HG02798 (cell line): ENCODE data around the gene LMCD1.

Experiments
- ATAC-seq: cut with Tn5 transposase; IDR thresholded peaks from one replicate; pipeline ENCODE4 v1.9.1; 2021; ENCODE audit warnings: mild to moderate bottlenecking; ENCODE audit not compliant: unreplicated experiment, poor library complexity

LMCD1 gene

DNA sequence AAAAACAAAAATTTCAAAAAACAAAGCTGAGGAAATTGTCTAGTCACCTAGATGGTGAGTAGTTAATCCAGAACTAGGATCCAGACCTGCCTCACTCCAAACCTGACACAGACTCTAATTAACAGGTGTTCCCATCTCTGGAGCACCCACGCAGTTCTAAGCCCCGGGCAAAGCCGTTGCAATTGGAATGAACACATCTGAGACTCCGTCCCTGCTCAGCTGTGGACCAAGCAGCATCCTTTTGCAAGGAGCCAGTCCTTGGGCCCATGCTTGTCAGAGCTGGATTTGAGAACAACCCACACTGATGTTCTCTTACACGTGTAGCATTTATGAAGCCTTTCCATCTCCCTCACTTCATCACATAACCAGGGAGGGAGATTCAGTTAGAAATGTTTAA lies 54.8 kb downstream of the LMCD1 start:
- no peak for ATAC-seq

DNA sequence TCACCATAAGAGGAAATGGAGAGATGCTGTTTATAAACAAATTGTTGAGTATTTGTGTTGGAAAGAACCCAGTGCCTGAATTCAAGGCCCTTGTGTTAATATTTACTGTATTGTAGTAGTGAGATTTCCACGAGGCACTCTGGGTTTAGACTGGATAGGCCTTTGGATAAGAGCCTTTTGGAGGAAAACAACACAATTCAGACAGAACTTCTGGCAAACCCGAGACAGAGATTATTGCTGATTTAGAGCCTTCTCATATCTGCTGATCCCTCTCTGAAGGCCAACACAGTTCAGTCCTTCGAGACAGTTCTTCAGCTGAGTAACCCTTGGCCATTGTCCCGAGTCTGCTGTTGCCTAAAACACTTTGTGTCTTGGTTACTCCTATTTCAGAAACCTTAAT lies 55.7 kb downstream of the LMCD1 start:
- ATAC-seq: no peak

DNA sequence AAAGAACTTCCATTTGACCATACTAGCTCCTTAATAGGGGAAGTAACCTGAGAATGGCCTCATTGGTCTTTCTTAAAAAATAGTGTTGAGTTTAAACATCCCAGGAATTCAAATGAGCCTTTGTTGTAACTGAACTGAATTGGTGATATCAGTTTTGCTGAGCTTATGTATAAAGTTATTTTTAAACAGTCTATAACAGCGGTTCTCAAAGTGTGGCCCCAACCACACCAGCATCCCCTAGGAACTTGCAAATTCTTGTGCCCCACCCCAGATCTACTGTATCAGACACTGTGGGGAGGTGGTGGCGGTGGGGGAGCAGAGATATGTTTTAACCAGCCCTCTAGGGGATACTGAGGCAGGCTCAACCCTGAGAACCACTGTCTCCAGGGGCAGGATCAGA lies 57.0 kb downstream of the LMCD1 start:
- no peak for ATAC-seq

DNA sequence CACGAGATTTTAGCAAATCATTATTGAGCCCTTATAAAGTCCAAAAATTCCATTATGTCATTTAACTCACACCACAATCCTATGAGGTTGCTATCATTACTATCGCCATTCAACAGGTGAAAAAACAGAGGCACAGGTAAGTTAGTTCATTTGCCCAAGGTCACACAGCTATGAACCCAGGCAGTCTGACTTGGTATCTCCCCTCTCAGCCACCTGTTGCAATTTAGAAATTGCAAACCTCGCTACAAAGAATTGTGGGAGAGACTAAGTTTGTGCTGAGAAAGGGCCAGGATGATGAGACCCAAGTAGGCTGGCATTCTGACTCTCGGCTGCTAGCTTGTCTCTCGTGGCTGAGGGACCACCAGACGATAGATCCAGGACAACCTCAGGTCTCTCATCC lies 57.7 kb downstream of the LMCD1 start:
- no peak for ATAC-seq

DNA sequence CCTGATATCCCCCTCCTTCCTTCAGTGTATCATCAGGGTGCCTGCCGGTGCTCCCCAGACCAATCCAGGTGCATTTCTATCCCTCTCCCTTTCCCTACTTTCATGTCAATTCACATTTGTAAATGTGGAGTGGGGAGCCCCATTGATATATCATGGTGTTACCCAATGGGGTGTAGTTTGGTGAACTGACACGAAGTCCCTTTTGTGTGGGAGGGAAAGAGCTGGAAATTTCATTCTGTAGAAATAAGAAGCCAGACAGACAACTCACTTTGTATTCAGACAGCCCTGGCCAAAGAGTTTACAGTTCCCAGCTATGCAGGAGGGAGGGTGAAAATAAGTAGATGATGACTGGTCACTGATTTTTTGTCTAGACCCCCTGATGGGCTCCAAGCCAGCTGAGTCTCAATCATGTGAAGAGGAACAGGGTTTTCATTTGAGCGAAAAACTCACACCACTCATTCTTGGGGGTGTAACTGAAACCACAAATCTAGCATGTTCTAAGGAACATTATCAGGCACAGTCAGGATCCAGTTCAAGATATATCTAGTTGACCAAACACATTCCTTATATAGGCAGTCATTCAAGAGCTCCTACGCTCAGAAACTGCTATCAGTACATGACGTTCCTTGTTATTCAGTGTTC lies 58.9 kb downstream of the LMCD1 start:
- no peak for ATAC-seq

DNA sequence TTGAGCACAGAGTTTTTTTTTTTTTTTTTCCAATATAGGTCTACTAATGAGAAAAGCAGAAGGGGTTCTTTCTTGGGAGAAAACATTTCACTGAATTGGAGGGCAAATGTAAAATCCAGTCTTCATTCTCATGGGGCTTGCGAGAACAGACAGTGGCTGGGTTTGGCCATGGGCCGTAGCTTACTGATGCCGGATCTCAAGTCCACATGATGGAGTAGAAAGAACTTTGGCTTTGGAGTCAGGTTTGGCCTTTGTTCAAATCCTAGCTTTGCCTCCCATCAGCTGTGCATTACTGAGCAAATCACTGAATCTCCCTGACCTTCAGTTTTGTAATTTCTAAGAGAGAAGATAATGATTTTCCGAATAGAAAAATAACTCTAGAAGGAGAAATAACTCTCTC lies 59.7 kb downstream of the LMCD1 start:
- ATAC-seq: no peak

DNA sequence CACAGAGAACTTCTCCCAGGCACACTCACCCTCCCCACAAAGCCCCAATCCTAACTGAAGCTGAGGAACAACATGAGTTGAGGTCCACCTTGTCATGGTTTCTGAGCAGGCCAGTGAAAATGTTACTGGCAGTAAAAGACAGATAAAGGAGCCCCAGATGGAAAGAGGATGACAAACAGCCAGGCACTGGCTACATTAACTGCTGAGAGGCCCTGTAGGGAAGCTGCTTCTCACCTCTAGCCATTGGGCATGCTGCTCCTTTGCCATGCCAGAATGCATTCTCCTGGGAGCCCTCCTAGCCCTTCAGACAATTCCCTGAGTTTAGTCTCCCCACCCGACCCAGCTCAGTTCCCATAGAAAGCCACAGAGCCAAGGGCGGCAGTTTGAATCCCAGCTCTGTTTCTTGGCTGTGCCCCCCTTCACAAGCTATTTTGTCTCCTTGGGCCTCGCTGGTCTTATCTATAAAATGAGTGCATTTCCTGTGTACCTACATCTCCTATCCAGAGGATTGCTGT lies 60.5 kb downstream of the LMCD1 start:
- no peak for ATAC-seq

DNA sequence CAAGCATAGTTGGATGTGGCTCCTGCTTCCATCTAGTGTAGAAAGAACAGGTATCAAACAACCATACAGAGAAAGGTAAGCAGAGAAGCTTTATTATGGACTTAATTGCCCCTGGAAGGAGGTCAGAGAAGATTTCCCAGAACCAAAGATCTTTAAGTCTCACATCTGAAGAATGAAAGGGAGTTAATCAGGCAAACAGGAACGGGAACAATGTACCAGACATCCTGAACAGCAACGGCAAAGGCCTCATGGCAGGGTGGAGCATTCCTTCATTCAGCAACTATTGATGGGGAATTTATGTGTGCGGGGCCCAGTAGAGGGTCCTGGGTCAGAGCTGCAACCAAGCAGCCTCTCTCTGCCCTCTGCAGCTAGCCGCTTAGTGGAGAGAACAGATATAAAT lies 61.5 kb downstream of the LMCD1 start:
- no peak for ATAC-seq

DNA sequence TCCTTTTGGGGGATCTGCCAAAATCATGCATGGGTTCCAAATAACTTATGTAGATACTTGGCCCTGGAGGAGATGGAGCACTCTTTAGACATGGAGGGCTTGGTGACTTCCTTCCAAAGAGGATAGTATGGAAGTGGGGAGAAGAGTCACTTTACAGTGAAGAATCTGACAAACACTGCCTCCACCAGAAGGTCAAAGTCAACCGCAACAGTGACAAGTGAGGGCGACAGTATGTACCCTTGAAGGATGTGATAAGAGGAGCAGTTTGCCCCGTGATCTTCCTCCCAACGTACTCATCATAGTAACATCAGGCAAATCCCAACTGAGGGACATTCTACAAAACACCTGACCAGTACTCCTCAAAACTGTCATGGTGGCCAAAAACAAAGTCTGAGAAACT lies 62.0 kb downstream of the LMCD1 start:
- ATAC-seq: no peak

DNA sequence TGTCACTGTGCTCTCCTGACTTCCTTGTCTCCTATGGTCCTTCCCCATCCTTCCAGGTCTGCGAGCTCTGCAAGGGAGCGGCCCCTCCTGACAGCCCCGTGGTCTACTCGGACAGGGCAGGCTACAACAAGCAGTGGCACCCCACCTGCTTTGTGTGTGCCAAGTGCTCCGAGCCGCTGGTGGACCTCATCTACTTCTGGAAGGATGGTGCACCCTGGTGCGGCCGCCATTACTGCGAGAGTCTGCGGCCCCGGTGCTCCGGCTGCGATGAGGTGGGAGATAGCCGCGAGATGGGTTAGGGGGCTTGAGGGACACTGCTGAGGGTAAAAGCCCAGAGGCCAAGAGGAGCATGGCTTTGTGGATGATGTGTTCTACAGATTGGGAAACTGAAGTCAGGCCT lies 63.8 kb downstream of the LMCD1 start:
- no peak for ATAC-seq

DNA sequence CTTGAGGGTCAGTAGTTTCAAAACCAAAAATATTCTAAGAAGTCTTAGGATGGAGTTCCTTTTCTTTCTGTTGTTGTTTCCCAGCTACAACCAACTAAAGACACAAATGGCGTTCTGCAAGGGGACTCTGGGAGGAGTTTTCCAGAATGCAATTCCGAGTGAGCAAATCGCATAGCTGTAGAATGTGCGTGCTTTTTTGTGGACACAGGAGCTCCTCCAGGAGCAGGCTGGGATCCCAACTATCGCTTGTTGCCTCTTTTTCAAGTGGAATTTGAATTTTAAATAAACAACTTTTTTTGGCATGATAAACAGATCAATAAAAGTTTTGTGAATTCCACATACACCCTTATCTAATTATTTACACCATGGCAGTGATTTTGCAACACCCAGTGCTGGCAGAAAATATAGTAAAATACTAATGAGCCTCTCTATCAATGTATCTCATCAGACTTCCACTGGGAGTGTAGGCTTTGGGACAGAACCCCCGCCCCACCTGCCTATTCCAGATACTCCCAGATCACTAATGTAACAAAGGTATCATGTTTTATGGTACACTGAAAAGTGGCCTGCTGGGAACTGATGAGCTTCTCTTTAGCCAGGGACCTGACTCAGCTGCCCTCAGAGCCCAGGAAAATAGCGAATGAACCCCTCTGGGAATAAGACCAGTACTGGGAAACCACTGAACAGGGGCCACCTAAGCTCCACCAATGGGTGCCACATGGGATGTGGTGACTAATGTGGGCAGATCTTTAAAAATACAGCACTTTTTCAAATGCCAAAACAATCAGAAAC lies 66.4 kb downstream of the LMCD1 start:
- no peak for ATAC-seq

DNA sequence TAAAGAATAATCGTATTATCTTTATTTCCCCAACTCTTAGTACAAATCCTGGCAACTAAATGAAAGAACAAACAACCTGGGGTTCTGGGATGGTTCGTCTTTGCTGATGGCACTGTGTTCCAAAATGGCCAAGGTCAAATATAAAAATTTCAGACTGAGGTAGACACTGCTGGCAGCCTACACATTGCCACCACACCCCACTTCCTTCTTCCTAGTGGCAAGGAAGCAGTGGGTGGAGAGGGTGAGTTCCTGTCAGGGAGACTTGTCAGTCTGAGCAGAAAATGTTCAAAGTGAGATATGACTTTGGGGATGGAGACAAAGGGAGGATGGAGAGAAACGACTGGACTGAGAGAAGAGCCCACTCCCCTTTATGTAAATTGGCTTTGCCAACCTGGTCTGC lies 69.6 kb downstream of the LMCD1 start:
- no peak for ATAC-seq

DNA sequence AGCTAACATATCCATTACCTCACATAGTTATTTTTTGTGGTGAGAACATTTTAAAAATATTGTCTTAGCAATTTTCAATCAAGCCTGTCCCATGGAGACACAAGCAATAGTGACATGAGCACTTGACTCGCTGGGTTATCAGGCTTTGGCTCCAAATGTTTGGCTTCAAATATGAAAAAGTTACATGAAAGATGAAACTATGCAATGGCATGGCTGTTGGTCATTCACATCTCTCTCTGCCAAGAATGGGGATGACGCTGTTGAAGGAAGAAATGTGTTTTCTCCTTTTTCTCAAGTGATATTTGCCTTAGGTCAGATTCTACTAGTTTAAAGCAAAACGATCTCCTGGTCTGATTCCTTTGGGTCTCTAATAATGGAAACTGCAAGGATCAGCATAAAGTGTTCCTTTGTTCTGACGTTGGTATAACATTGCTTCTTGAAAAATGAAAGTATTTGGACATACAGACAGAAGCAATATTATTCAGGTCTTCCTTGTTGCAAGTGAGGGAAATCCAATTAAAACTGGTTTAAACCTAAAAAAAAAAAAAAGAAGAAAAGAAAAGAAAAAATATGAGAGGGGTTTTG lies 71.8 kb downstream of the LMCD1 start:
- ATAC-seq: no peak

DNA sequence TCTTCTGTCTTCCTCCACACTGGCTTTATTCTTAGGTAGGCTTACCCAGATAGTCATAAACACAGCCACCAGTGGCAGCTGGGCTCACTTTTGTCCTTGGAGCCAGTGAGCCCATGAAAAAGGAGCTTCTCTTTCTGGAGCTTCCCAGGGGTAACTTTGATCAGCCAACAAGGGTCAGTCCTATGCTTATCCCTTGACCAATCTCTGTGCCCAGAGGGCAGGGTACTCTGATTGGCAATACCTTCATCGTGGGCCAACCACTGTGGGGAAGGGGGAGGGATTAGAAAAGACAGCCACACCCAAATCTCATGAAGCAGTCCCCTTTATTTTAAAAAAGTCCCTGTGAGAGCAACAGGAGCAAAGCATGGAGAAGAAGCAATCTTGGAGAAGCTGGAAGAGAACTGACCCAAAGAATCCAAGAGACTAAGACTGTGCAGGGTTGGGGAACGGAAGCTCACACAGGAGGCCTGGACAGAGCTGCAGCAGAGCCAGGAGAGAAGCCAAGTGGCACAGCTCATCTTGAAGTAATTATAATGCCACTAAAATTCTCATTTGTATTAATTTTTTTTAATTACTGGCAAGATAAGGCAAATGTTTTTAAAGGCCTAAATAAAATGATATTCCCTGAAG lies 72.5 kb downstream of the LMCD1 start:
- ATAC-seq: no peak

DNA sequence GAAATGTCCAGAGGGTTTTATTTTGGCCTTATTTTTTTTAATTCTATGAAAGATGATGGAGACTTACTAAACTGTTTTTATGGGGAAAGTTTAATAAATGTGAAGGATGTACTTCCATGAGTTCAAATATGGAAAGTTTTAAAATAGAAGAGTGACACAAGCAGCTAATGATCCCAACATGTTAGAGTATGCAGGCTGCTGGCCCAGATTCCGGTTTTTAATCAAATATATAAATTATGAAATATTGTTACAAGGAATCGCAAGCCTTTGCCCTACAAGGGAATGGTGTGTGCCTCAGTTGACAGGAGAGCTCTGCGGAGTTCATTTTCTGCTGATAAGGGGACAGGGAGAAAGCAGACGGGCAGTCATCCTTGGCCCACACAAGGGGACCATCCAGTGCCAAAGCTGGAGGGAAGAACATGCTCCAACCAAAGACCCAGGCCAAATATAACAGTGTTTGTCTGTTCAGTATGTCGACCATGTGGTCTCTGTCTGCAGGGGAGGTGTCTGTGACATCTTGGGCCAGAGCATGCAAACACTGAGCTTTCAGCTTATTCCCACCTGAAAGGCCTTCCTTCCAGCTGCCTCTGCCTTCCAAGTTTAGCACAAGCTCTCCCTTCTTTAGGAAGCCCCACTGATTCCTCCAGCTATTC lies 73.2 kb downstream of the LMCD1 start:
- no peak for ATAC-seq

DNA sequence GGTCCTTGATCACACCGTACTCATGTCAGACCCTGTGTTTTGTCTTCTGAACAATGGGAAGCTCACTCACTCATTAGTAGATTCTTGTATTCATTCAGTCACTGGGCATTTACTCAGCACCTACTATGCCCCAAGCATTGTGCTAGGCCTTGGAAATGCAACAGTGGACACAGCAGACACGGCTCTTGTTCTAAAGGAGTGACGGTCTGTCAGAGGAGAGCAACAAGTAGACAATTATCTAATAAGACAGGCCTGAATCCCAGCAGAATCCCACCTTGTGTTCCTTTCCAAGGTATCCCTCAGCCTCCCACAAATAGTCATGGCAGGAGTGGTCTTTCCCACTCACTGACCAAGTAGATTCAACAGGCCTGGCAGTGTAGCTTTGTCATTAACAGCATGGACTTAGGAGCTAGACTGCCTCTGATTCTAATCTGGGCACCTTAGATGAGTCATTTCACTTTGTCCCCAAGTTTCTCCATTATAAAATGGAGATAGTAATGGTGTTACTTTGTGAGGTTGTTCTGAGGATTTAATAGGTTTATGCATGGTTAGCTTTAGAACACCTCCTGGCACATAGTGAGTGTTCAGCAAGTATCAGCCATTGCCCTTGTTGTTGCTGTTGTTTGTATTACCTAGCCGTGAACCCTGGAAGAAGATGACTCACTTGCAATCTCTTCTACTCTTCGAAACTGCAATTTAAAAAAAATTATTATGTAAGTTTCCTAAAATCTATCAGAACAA lies 73.9 kb downstream of the LMCD1 start:
- ATAC-seq: no peak

DNA sequence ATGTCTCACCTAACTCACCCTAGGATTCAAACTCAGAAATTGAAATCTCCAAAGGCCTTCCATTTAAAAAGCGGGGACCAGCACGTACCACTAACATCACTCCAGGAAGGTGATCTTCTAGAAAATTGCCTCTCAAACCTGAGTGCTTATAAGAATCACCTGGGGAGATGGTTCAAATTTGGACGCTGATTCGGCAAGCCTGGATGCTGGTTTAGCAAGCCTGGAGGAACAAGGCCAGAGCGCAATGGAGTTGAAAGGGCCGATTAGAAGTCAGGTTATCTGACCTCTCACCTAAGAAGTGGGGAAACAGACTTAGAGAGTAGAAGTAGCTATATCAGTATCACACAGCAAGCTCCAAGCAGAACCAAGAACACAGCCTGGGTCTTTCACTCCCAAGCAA lies 74.8 kb downstream of the LMCD1 start:
- ATAC-seq: no peak

DNA sequence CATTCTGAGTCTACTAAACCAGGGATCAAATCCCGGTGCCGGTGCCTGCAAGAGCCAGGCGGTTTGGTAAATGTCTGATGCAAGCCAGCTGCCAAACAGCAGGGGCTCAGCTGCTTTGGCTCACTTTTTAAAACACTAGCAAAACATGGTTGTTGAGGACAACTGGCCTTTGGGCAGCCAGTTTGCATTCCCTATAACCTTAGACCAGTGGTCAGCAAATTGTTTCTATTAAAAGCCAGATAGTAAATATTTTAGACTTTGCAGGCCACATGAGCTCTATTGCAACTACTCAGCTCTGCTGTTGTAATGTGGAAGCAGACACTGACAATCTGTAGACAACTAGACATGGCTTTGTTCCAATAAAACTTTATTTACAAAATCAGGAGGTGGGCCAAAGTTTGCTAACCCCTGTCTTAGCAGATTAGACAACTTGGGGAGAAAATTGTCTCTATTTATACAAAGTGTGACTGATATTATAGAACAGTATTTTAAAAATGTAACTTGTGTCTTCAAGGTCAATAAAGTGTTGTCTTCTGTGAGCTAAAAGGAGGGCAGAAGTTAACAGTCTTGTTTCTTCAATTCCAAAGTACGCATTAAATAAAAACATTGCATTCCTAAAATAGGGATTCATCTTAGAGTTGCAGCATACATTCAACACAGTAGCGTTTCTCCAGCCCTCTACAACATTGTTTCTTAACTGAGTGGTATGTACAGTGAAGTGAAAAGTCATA lies 75.4 kb downstream of the LMCD1 start:
- no peak for ATAC-seq

DNA sequence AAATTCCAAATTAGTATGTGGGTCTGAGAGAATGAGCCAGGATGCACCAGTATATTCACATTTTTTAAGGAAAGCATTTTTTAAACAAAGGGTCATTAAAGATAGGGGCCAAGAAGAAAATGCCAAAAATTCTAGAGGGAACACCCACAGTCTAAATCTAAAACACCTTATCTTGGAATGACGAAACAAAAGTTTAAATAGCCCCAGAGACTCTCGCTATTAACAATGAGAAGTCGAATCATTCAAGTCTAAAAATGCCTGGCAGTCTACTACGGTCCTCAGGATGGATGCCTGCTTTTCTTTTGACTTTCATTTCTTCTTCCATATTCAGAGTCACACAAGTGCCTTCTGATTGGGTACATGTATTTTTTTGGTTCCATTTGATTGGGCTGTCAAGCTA lies 76.7 kb downstream of the LMCD1 start:
- ATAC-seq: peak; percentile 14
